Progenitor cell of endocrine pancreas (in vitro differentiated cells): ENCODE measurements around the gene SLC23A2. TPM values are rescaled to one million over a fixed set of nuclear protein-coding genes. Genes with fewer than 3 reads are reported as not detected.
A peak's percentile ranks its signal among the peaks of the same experiment; 100 is the strongest.

ENCODE experiments used
- DNase-seq: peaks from one replicate; pipeline ENCODE4 v3.0.0; 2021; ENCODE audit warnings: low spot score; ENCODE audit not compliant: unreplicated experiment
- H3K27ac Mint-ChIP-seq: 2 replicates; pipeline ENCODE4 v1.8.0; 2021; ENCODE audit warnings: mild to moderate bottlenecking, moderate library complexity, mixed read lengths
- H3K27me3 Mint-ChIP-seq: 2 replicates; pipeline ENCODE4 v1.8.0; 2021; ENCODE audit warnings: mixed read lengths
- H3K36me3 Mint-ChIP-seq: 2 replicates; pipeline ENCODE4 v1.8.0; 2022; ENCODE audit warnings: mixed read lengths; ENCODE audit not compliant: insufficient read depth
- H3K4me1 Mint-ChIP-seq: 2 replicates; pipeline ENCODE4 v1.8.0; 2021; ENCODE audit warnings: low read depth, mixed read lengths
- H3K4me3 Mint-ChIP-seq: 2 replicates; pipeline ENCODE4 v1.8.0; 2021; ENCODE audit warnings: low read depth, mild to moderate bottlenecking, moderate library complexity, mixed read lengths
- H3K9me3 Mint-ChIP-seq: 2 replicates; pipeline ENCODE4 v1.8.0; 2021; ENCODE audit warnings: low read depth, mixed read lengths
- total RNA-seq: library from RNA; stranded (reverse); gene quantifications from 2 replicates; pipeline ENCODE4 v1.2.1, GENCODE V29; 2021
- TF ChIP-seq, protein P1 (sequence below): fragments of 200-600 bp; sonication (generic); IDR thresholded peaks from one replicate; pipeline ENCODE4 v1.5.0; 2021; ENCODE audit warnings: antibody characterized with exemption, mild to moderate bottlenecking; ENCODE audit not compliant: unreplicated experiment

Gene SLC23A2
- total RNA-seq, 1 donor from 2014 or later = 23.6 TPM

DNA sequence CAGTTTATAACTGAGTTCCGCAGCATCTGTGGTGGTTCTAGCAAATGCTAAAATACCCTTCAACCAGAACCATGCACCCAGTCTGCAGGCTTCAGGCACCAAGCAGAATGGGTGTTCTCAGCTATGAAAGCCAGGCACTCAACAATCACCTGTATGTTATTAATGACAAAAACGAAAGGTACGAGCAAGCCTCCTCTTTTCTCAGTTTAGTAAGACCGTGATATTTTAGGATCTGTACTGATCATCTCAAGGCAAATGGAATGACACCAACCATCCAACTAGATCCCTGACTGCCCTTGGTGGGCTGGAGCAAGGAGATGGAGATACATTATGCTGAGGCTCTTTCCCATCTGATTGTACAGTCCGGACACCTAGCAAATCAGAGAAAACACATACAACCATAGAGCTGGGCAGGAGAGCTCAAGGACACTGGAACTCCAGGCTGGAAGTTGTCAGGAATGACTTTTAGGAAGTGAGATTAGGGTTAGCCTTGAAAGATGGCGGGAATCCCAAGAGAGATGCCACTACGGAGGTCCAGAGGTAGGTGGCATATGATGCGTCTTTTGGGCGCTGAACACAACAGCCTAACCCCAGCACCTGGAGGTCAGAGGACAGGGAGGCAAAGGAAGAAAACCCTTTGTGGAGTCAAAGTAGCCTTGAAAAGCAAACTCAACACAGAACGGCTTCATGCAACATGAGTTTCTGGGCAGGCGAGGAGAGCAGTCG, 33.4 kb downstream of the SLC23A2 start:
- H3K27me3 Mint-ChIP-seq = no peaks in the 10 kb centered on the region
- TF ChIP-seq, protein P1, sequence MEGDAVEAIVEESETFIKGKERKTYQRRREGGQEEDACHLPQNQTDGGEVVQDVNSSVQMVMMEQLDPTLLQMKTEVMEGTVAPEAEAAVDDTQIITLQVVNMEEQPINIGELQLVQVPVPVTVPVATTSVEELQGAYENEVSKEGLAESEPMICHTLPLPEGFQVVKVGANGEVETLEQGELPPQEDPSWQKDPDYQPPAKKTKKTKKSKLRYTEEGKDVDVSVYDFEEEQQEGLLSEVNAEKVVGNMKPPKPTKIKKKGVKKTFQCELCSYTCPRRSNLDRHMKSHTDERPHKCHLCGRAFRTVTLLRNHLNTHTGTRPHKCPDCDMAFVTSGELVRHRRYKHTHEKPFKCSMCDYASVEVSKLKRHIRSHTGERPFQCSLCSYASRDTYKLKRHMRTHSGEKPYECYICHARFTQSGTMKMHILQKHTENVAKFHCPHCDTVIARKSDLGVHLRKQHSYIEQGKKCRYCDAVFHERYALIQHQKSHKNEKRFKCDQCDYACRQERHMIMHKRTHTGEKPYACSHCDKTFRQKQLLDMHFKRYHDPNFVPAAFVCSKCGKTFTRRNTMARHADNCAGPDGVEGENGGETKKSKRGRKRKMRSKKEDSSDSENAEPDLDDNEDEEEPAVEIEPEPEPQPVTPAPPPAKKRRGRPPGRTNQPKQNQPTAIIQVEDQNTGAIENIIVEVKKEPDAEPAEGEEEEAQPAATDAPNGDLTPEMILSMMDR = no peak
- H3K27ac Mint-ChIP-seq = peak overlapping the region; percentile 56
- no peak overlapping the region for H3K4me3 Mint-ChIP-seq
- no peaks in the 10 kb centered on the region for H3K9me3 Mint-ChIP-seq
- no peak for DNase-seq
- H3K4me1 Mint-ChIP-seq = peaks cover 31% of the 10 kb centered on the region
- H3K36me3 Mint-ChIP-seq = peaks cover 7% of the 10 kb centered on the region

DNA sequence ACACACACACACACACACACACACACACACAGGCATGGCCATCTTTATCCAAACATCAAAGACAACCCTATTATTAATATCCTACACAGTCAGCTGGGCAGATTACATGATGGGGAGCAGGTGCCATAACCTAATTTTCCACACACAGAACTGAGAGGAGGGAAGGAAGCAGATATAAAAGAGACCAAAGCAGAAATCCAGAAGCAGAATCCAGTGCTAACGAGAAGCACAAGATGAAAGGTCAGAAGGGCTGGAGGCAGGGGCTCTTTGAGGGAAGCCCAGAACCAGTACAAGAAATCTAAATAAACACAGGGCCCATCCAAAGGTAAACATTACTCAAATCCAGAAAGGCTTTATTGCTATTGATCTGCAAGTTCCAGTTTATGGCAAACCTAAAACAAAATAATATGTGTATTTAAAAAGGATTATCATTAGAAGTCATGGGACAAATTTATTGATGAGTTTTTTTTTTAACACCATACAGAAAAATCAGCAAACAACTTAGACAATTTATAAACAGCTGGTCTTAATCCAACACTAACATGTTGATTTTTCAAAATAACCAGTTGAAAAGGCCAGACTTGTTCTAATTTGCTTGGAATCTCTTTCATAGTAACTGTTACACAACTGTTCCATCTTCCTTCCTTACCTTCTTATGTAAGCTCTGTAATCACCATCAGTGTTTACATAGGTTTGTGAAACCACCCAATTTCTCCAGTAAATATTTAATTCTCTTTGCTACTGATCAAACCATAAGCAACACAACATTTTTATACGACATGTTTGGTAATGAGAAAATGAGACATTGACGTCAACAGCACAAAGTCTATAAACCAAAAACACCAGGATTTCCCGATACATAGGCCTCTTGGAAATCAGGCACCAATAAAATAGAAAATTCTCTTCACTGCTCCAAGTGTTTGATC, 34.2 kb downstream of the SLC23A2 start:
- no peak for DNase-seq
- TF ChIP-seq, protein P1 = no peak
- H3K4me3 Mint-ChIP-seq = no peak overlapping the region
- no peaks in the 10 kb centered on the region for H3K9me3 Mint-ChIP-seq
- no peaks in the 10 kb centered on the region for H3K27me3 Mint-ChIP-seq
- peak overlapping the region; percentile 54 for H3K27ac Mint-ChIP-seq
- H3K4me1 Mint-ChIP-seq = peaks cover 29% of the 10 kb centered on the region
- H3K36me3 Mint-ChIP-seq = peaks cover 7% of the 10 kb centered on the region

DNA sequence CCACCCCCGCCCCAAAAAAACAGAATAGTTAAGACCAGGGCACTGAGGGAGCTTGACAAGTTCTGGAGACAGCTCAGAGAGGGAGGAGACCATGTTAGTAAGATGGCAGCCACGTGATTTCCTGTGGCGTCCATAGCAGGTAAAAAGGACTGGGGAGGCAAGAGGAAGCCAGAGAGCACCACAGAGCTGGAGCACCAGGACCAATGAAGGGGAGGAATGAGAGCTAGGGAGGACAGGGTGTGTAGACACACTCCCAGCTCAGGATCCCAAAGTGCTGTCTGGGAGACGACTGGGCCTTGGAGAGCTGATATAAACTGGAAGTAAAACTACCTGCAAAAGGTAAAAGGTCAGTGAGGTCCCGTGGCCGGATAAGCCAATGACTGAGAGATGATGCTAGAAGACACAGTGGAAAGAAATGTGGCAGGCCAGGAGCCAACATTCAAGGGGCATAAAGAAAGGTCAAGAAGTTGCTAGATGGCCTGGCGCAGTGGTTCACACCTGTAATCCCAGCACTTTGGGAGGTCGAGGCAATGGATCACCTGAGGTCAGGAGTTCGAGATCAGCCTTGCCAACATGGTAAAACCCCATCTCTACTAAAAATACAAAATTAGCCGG, 39.0 kb downstream of the SLC23A2 start:
- DNase-seq = no peak
- no peaks in the 10 kb centered on the region for H3K36me3 Mint-ChIP-seq
- H3K4me1 Mint-ChIP-seq = peaks cover 22% of the 10 kb centered on the region
- no peaks in the 10 kb centered on the region for H3K9me3 Mint-ChIP-seq
- H3K4me3 Mint-ChIP-seq = no peak overlapping the region
- H3K27ac Mint-ChIP-seq = peak overlapping the region; percentile 66
- TF ChIP-seq, protein P1 = no peak
- H3K27me3 Mint-ChIP-seq = no peaks in the 10 kb centered on the region

DNA sequence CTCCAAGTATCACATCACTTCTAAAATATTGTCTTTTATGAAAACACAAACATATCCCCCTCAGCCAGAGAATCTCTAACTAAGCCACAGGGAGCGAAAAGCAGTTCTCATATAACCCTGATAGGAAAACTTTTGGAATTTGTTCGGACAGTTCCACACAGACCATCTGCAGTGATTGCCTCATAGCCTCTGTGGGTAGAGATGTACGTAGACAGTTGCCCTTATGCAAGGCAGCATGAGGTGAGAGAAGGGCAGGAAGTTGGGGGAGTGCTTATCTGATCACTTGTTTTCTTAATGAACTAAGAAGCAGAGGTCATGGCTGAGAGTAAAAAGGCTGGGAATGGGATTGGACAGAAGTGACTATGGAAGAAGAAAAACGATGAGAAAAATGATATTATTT, 39.6 kb downstream of the SLC23A2 start:
- Mint-ChIP-seq H3K4me3 (no peak overlapping the region), H3K4me1 (peaks cover 17% of the 10 kb centered on the region), H3K27me3 (no peaks in the 10 kb centered on the region), H3K27ac (no peak overlapping the region), H3K36me3 (no peaks in the 10 kb centered on the region), H3K9me3 (no peaks in the 10 kb centered on the region)
- DNase-seq = no peak
- TF ChIP-seq, protein P1 = no peak

DNA sequence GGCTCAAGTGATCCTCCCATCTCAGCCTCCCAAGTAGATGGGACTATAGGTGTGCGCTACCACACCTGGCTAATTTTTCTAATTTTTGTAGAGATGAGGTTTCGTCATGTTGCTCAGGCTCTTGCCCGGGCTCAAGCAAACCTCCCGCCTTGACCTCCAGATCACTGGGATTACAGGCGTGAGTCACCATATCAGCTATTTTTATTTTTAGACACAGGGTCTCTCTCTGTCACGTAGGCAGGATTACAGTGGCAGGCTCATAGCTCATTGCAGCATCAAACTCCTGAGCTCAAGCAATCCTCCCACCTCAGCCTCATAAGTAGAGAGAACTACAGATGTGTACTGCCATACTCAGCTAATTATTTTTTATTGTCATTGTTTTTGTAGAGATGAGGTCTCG, 41.7 kb downstream of the SLC23A2 start:
- no peak overlapping the region for H3K27ac Mint-ChIP-seq
- H3K27me3 Mint-ChIP-seq = no peaks in the 10 kb centered on the region
- TF ChIP-seq, protein P1 = no peak
- H3K36me3 Mint-ChIP-seq = no peaks in the 10 kb centered on the region
- peaks cover 5% of the 10 kb centered on the region for H3K4me1 Mint-ChIP-seq
- H3K9me3 Mint-ChIP-seq = no peaks in the 10 kb centered on the region
- H3K4me3 Mint-ChIP-seq = no peak overlapping the region
- no peak for DNase-seq
